Keratinocyte (primary cell): ENCODE measurements around the gene TXNDC12. TPM values are rescaled to one million over a fixed set of nuclear protein-coding genes. Genes with fewer than 3 reads are reported as not detected.

Experiments
- DNase-seq: peaks from one replicate; pipeline ENCODE4 v3.0.0-alpha.2; 2011; ENCODE audit warnings: low read depth, missing footprints, low spot score
- FAIRE-seq: peaks from 2 replicates; lab custom pipeline; 2011; peaks lifted over from hg19 to GRCh38; lab: Jason Lieb, UNC
- H2AFZ ChIP-seq: 2 replicates; pipeline ENCODE4 v1.6.0; 2012; ENCODE audit warnings: low read length, control low read depth, inconsistent platforms; ENCODE audit not compliant: control insufficient read depth
- H3K27ac ChIP-seq: 2 replicates; pipeline ENCODE4 v1.5.1; 2011; ENCODE audit warnings: low read length; ENCODE audit not compliant: control insufficient read depth, insufficient read depth
- H3K27me3 ChIP-seq: 3 replicates; pipeline ENCODE4 v1.6.0; 2011; ENCODE audit warnings: low read length; ENCODE audit not compliant: control insufficient read depth, insufficient read depth; ENCODE audit errors: extremely low read depth
- H3K36me3 ChIP-seq, 2 experiments: 2 replicates in 1 of 2; 3 replicates in 1 of 2; pipeline ENCODE4 v1.5.1; 2011; ENCODE audit warnings: low read length in 2 of 2, mild to moderate bottlenecking in 1 of 2; ENCODE audit not compliant: control insufficient read depth in 2 of 2, insufficient read depth in 2 of 2; ENCODE audit errors: extremely low read depth in 1 of 2
- H3K4me1 ChIP-seq: 3 replicates; pipeline ENCODE4 v1.5.1; 2011; ENCODE audit warnings: low read length; ENCODE audit not compliant: control insufficient read depth, insufficient read depth; ENCODE audit errors: extremely low read depth
- H3K4me2 ChIP-seq: 3 replicates; pipeline ENCODE4 v1.6.0; 2011; ENCODE audit warnings: low read depth, low read length; ENCODE audit not compliant: control insufficient read depth, insufficient read depth; ENCODE audit errors: extremely low read depth
- H3K4me3 ChIP-seq, 3 experiments: fragments of 200-600 bp in 1 of 3; sonication (generic) in 1 of 3; 2 replicates in 2 of 3; 3 replicates in 1 of 3; pipeline ENCODE4 v1.5.1; 2011 to 2016; ENCODE audit warnings: low read length in 3 of 3, mild to moderate bottlenecking in 3 of 3, control low read depth in 2 of 3, inconsistent platforms in 1 of 3, low read depth in 1 of 3, mixed read lengths in 1 of 3, mixed run types in 1 of 3, moderate library complexity in 1 of 3; ENCODE audit not compliant: control insufficient read depth in 2 of 3, insufficient read depth in 2 of 3; ENCODE audit errors: extremely low read depth in 1 of 3
- H3K79me2 ChIP-seq: 2 replicates; pipeline ENCODE4 v1.6.0; 2012; ENCODE audit warnings: low read length; ENCODE audit not compliant: control insufficient read depth, insufficient read depth
- H3K9ac ChIP-seq: 3 replicates; pipeline ENCODE4 v1.6.0; 2011; ENCODE audit warnings: low read length; ENCODE audit not compliant: control insufficient read depth, insufficient read depth; ENCODE audit errors: extremely low read depth
- H3K9me1 ChIP-seq: 3 replicates; pipeline ENCODE4 v1.6.0; 2011; ENCODE audit warnings: low read length; ENCODE audit not compliant: control insufficient read depth, insufficient read depth; ENCODE audit errors: extremely low read depth
- H3K9me3 ChIP-seq: 2 replicates; pipeline ENCODE4 v1.5.1; 2012; ENCODE audit warnings: low read depth, low read length; ENCODE audit not compliant: control insufficient read depth
- H4K20me1 ChIP-seq: 3 replicates; pipeline ENCODE4 v1.6.0; 2011; ENCODE audit warnings: low read length; ENCODE audit not compliant: control insufficient read depth, insufficient read depth; ENCODE audit errors: extremely low read depth
- CTCF ChIP-seq, 3 experiments: IDR thresholded peaks in 1 of 3; conservative IDR thresholded peaks in 1 of 3; optimal IDR thresholded peaks in 1 of 3; 2 replicates in 2 of 3; 3 replicates in 1 of 3; pipeline versions ENCODE3 to v1.5.1; 2011; ENCODE audit warnings: low read length in 3 of 3, mild to moderate bottlenecking in 3 of 3, moderate library complexity in 2 of 3, control low read depth in 1 of 3, inconsistent platforms in 1 of 3; ENCODE audit not compliant: insufficient read depth in 2 of 3; ENCODE audit errors: extremely low read depth in 1 of 3
- EZH2 ChIP-seq: IDR thresholded peaks from one replicate; pipeline ENCODE4 v1.6.1; 2012; ENCODE audit warnings: inconsistent platforms, mild to moderate bottlenecking, low read length, moderate library complexity
- dilution Hi-C: fragments of 300-500 bp; cut with MboI; formaldehyde crosslinking; loops from one replicate; pipeline ENCODE4 v1.7.0; 2020; ENCODE audit warnings: low sequenced_read_pairs; ENCODE audit not compliant: extremely low pct_ligation_motif_present
- polyA plus RNA-seq, 5 experiments: library from polyadenylated mRNA; depleted of rRNA in 3 of 5; stranded (reverse) in 3 of 5; stranded (forward) in 1 of 5; unstranded in 1 of 5; fragments of >200 nt; gene quantifications; 1 replicate in 1 of 5; 2 replicates in 3 of 5; 3 replicates in 1 of 5; pipeline versions ENCODE4 v1.2.1 to v1.2.3, GENCODE V29; 2011 to 2012; ENCODE audit warnings: missing spikeins in 2 of 5, low read depth in 1 of 5, low replicate concordance in 1 of 5

The TXNDC12 gene
- polyA plus RNA-seq, 1 donor (not counting 4 experiments of a cell fraction or from before 2014, with no cell fraction given) = 28.2 TPM

DNA sequence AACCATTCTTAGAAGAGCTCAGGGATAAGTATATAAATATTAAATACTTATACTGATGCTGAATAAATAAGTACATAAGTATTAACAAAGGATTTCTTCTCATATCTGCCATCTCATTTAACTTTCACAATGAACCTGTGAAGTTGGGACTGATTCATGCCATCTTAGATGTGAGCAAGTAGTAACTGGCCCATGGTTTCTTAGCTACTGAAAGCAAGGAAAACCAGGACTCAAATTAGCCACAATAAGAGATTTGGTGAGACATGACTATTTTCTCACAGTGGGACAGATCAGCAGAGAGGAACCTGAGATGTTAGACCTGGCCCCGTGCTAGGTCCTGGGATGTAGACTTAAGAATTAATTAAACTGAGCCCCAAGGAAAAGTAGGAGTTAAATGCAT is 56.3 kb downstream of the TXNDC12 start:
- Histone ChIP-seq H3K36me3 (no peaks in the 10 kb centered on the region), H3K4me3 (no peak overlapping the region), H2AFZ (no peak overlapping the region), H4K20me1 (no peaks in the 10 kb centered on the region), H3K9me1 (no peaks in the 10 kb centered on the region), H3K9ac (no peak overlapping the region), H3K27ac (no peak overlapping the region), H3K9me3 (no peaks in the 10 kb centered on the region), H3K4me1 (peaks cover 11% of the 10 kb centered on the region), H3K79me2 (no peaks in the 10 kb centered on the region), H3K4me2 (no peak overlapping the region), H3K27me3 (no peaks in the 10 kb centered on the region)
- no peak for TF ChIP-seq CTCF (optimal IDR thresholded peaks at IDR 0.05 in 1 of 3, IDR thresholded peaks at IDR 0.05 in 1 of 3, conservative IDR thresholded peaks at IDR 0.05 in 1 of 3; ENCODE audit: extremely low read depth in 1 of 3, insufficient read depth in 2 of 3, low read length in 3 of 3)
- dilution Hi-C loops = no loop called here
- no peak for FAIRE-seq
- no peak for DNase-seq

- no peak for TF ChIP-seq CTCF (optimal IDR thresholded peaks at IDR 0.05 in 1 of 3, IDR thresholded peaks at IDR 0.05 in 1 of 3, conservative IDR thresholded peaks at IDR 0.05 in 1 of 3; ENCODE audit: extremely low read depth in 1 of 3, insufficient read depth in 2 of 3, low read length in 3 of 3)
- no peak for TF ChIP-seq EZH2
- no peak for FAIRE-seq
These were observed 57.0 kb downstream of the TXNDC12 start for GRCh38 chr1:51997974-51998382.

More at GRCh38 chr1:51997974-51998382, 57.0 kb downstream of the TXNDC12 start:
- Histone ChIP-seq H3K27ac (no peak overlapping the region), H3K4me1 (peaks cover 11% of the 10 kb centered on the region), H3K79me2 (no peaks in the 10 kb centered on the region), H4K20me1 (no peaks in the 10 kb centered on the region), H3K27me3 (no peaks in the 10 kb centered on the region), H3K36me3 (no peaks in the 10 kb centered on the region), H3K4me3 (no peak overlapping the region), H3K9me1 (no peaks in the 10 kb centered on the region), H3K4me2 (no peak overlapping the region), H3K9me3 (no peaks in the 10 kb centered on the region), H2AFZ (no peak overlapping the region), H3K9ac (no peak overlapping the region)
- no peak for DNase-seq
- dilution Hi-C loops = no loop called here
